Renal pelvis (tissue), 4 donors: ENCODE data around the gene IFIT1. TPM values are rescaled to one million over a fixed set of nuclear protein-coding genes. Genes with fewer than 3 reads are reported as not detected.
A peak's percentile ranks its signal among the peaks of the same experiment; 100 is the strongest.
"Not testable (repeated sequence)": the region's sequence is repeated elsewhere in the genome, so short reads cannot be mapped to it uniquely, and the experiment has no call there.

ENCODE experiments used
- DNase-seq: peaks from one replicate; pipeline ENCODE4 v3.0.0-alpha.2; 2013
- polyA plus RNA-seq, 3 donors: library from polyadenylated mRNA; unstranded; fragments of 120-200 nt; gene quantifications; one replicate each; pipeline ENCODE4 v1.2.1, GENCODE V29; 2013; ENCODE audit not compliant: insufficient read length in 3 of 3

The IFIT1 gene
- polyA plus RNA-seq, 3 donors: 13.1 to 18.1 (median 18.0) TPM

DNA sequence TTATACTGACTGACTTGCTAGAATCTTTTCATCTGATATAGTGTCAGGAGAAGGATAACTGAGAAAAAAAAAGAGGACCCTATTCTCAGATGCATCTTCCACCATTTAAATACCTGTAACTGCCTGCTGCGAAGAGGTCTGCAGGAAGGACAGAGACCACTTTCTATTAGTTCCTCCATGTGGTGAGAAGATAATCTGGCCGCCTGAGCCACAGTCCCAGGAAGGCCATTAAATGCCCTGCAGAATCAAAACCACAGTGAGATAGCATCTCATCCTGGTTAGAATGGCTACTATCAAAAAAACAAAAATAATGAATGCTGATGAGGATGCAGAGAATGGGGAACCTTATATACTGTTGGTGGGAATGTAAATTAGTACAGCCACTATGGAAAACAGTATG, 34.4 kb upstream of the IFIT1 start:
- DNase-seq: no peak

DNA sequence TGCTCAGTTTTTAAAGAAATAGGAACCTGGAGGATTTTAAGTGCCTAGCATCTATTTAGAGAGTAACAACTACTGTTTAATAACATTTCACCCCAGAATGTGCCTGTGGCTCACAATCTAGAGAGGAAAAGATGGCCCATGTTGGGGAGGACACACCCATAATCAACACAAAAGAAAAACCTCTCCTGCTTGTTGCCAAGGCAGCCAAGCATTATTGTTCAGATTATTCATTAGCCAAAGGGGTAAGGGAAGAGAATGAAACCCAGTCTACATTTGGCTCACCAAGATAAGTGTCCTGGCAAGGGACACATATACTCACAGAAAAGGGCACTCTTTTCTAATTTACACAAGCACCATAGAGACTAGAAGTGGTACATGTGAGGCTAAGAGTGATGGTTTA, 32.3 kb upstream of the IFIT1 start:
- DNase-seq: no peak

DNA sequence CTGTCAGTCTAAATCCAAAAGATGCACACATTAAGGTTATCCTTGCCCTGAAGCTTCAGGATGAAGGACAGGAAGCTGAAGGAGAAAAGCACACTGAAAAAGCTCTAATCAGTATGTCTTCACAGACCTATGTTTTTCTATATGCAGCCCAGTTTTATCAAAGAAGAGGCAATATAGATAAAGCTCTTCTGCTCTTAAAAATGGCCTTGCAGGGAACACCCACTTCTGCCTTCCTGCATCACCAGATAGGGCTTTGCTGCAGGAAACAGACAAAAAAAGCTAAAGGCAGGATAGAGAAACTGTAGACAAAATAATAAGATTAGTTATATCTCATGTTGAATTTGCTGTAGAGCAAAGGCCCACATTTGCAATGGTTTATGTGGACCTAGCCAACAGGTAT, 29.5 kb upstream of the IFIT1 start:
- DNase-seq: no peak

DNA sequence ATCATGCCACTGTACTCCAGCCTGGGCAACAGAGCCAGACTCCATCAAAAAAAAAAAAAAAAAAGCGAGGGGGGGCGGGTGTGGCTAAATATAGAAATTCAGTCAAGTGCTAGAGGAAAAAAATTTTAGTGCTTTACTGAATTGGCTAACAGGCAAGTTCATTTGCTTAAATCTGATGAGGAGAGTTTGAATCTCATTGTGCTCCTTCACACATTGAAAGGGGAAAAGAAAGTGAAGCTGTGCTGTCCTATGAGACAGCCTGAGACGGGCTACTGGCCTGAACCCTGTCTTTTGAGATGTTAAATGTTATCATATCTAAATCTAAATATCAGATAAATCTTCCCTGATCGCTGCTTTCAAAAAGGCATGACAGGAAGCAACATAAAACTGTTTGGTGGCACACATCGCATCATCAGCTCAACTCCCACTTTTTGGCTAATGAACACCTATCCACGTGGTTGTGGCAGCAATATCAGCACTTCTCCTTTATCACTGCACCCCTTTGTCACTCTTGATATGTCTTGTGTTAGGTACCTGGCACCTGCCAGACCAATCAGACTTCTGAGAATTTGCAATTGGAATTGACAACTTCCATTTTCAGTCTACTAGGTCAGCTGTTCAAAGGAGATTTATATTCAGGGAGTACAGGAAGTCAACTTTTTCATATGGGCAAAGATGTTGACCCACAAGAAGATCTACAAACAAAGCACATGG, 28.5 kb upstream of the IFIT1 start:
- DNase-seq: no peak

DNA sequence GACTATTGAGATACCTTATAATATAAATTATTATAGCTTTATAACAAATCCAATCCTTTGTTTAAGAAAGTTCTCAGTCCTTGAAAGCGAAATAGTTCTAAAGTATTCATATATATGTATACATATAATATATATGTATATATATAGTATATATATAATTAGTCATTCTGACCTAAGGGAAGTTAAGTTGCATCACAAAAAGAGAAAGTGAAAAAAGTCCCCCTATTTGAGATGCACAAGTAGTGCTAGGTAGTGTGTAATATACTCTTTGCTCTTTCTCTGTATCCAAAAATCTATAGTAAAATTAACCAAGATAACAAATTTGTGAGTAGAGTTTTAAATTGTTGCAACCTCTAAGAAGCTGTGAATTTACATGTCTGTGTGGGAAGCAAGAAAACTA, 27.9 kb upstream of the IFIT1 start:
- no peak for DNase-seq

DNA sequence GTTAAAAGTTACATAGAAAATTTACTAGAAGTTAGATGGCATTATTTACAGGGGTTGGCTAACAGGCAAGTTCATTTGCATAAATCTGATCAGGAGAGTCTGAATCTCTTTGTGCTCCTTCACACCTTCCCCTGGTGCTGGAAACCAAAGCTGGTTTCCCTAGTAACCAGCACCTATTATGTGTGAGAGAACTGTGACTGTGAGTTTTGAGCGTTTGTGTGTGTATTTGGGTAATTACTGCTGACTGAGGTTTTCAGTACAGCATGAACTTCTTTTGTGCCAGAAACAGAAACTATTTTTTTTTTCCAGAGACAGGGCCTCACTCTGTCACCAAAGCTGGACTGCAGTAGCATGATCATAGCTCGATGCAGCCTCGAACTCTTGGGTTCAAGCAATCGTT, 24.9 kb upstream of the IFIT1 start:
- no peak for DNase-seq

DNA sequence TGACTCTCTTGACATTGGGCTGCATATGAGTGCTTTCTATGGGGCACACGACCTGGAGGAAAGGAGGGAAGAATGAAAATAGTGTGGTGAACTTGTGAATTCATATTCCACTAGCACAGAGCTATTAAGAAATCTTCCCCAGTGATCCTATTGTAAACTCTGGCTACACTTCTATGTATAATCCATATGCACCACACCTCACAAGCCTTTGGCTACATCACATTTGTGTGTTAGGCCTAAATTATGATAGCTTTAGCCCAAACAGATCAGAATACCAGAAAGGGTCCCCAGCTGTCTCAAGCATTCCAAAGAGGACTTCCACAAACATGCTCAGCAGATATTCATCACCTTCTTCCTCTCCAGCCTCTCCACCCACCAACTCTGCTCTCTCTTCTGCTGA, 24.3 kb upstream of the IFIT1 start:
- DNase-seq: no peak

DNA sequence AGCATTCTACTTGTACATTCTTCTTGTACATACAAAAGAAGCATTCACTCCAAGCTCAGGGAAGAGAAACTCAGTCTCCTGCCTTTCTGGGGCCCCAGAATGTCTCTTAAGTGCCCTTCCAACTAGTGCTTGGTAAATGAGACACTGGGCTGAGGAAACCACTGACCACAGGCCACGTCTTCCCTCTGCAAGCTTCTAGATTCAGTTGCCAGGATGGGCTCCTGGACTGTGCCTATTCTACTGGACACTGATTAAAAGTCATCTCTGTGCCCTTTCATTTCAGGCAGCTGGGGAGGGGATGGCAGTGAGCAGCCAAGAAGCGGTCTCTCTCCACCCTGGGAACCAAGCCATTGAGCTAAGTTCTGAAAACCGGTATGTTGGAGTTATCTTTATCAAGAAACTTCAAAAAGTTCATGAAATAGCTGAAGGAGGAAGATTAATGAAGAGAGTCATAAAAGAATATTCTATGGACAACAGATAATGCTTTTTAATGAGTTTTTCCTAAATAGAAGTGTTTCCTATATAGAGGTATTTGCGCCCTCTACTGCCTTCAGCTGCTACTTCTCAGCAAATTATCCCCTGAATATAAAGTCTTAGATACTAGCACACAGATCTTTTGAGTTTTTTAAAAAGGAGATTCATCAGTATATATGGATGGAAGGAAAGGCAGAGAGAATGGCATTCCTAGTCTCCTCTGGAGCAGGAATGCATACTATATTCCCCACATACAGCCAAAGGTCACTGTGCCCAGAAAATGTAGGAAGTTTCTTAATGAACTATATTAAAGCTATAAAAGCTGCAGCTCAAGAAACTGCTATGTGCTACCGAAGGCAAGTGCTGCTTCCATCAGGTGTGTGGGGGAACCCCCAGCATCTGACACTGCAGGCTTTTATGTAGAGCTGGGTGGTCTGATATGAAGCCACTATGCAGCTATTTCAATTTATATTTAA, 23.0 kb upstream of the IFIT1 start:
- no peak for DNase-seq

DNA sequence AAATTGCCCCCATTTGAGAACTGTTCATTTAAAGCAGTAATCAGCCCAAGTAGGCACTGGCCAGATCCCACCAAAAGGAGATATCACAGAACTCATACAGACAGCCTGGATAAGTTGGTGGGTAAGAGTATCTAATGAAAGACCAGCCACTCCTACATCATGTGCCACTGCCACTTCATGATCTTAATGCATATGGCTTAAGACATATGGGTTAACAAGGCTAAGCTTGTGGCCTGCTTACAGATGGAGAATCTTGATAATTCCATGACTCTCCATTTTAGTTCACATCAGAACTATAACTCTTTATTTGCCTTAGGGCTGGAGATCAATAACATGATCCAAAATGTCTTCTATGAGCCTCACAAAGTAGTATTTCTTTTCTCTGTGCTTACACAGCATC, 21.3 kb upstream of the IFIT1 start:
- no peak for DNase-seq

DNA sequence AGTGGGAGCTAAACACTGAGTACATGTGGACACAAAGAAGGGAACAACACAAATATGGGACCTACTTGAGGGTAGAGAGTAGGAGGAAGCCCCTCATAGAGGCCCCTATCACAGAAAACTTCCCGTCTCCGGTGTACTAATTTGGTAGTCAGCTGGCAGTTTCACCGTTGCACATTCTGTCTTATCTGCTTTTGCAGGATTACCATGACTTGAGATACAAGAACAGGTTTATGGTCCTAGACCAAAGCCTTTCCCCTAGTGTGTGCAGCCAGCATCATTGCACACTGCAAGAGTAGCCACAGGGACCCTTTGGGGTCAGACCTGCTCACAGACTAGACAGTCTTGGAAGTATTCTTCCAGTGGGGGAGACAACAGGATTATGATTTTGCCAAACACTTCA, 20.4 kb upstream of the IFIT1 start:
- no peak for DNase-seq

DNA sequence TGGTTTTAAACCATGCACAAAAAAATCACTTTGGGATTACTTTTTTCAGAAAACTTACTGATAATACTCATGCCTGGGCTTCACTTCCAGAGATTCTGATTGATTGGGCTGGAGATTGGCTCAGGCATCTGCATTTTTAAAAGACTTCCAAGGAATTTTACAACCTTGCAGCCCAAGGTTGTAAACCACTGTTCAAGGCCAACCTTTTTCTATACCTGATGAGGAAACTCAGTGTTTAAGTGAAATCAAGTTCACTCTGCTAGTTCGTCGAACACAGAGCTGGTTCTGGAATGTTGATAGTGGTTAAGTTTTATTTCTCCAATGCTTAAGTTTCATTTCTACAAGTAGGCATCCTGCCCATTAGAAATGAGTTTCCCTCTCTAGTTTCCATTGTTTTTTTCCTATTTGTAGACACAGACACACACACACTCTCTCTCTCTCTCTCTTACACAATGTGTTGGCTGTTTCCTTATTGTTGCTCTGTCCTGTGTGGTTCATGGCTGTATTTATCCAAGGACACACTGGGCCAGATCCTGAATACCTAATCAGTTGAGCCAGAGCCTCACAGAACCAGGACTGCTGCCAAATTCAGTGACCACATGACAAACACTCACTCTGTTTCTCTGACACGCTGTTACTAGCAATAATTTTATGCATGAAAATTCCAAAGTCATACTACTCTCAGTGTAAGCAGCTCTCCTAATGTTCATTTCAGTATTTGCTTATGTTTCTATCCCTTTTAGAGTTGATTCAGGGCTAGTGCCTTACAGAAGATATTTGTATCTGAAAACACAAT, 18.3 kb upstream of the IFIT1 start:
- DNase-seq: peak; percentile 44

DNA sequence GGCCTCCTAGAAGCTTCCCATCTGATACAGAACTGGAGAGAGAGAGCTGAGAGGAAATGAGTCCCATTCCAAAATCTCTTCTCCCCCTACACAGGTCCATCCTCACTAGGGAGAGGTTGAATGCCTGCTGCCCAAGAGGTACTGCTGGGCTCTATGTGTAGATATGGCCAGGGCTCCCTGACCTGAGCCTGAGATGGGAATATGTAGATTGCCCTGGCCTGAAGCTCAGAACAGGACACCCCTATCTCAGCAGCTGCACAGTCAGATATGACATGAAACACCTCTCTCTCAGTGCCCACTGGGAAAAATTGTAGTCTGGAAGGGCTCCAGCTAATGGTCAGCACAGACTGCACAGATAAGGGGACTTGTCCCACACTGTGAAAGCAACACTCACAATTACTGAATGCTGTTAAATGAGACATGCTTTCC, 17.7 kb upstream of the IFIT1 start:
- no peak for DNase-seq

DNA sequence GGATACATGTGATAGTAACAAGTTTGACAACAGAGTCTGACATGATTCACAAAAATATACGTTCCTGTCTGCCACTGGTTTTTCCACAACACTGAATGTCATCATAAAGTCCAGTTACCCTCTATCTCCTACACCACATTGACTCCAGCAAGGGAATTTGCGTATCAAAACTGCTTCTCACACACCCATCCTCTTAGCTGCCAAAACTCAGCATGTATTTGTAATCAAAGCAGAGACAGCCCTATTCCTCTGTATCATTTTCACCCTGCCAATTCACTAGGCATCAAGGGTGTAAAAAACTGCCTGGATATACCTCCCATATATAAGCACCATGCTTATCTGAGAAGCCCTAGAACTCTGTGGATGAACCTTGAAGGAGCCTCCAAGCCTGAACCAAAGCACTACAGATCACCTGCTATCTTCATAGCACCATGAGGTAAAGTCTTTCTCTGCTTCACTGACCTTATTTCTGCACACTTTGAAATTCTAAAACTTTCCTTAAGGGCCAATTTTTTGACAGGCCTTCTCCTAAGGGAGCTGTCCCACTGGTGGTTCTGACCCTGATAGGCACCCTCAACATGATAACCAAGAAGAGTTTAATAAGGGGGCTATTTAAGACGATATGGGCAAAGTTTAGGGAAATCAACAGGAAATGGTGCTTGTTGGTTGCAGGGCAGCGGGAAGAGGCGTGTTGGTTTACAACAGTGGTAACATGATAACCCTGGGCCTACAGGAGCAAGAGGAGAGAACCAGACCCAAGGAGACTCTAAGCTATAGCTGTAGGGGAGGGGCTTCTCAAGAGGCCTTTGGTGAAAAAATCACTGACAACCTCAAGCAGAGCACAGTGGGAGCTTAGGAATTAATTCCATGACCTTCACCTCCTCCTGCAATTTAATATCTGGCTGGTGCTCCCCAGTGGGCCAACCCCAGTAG, 14.5 kb upstream of the IFIT1 start, which contains the start of gene IFIT1B:
TSS of gene IFIT1B (plus strand) at position 352 of the 933 bp plus-strand sequence. CDS start at position 432, 80 bp downstream.
- DNase-seq: no peak

DNA sequence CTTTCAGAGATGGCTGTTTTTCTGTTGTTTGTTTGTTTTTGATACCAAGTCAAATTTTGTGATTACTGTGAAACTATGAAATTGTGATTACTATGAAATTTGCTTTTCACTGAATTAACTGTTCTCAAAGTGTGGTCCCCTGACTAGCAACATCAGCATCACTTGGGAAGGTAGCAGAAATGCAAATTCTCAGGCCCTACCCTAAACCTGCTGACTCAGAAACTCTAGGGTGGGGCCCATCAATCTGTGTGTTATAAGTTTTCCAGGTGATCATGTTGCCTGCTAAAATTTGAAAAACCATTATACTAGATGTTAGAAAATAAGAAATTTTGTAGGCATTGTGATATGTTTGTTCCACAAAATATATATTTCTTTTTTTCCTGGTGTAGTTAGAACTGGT, 13.3 kb upstream of the IFIT1 start:
- DNase-seq: no peak

DNA sequence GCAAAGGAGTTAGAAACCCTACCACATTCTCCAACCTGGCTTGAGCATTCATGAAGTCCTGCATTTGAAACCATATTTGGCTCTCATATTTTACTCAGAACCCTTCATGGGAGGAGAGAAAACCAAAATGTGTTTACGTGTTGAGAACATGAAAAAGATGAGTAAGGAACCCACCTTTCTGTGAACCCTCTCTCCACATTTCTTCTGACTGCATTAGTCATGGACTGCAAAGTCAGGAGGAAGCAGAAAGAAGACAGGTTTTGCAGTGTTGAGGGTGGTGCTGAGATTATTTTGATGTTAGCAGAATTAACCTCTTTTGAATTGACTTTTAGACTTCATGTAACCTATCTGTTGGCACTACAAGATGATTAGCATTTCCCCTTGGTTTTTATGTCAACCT, 9.7 kb upstream of the IFIT1 start:
- no peak for DNase-seq

DNA sequence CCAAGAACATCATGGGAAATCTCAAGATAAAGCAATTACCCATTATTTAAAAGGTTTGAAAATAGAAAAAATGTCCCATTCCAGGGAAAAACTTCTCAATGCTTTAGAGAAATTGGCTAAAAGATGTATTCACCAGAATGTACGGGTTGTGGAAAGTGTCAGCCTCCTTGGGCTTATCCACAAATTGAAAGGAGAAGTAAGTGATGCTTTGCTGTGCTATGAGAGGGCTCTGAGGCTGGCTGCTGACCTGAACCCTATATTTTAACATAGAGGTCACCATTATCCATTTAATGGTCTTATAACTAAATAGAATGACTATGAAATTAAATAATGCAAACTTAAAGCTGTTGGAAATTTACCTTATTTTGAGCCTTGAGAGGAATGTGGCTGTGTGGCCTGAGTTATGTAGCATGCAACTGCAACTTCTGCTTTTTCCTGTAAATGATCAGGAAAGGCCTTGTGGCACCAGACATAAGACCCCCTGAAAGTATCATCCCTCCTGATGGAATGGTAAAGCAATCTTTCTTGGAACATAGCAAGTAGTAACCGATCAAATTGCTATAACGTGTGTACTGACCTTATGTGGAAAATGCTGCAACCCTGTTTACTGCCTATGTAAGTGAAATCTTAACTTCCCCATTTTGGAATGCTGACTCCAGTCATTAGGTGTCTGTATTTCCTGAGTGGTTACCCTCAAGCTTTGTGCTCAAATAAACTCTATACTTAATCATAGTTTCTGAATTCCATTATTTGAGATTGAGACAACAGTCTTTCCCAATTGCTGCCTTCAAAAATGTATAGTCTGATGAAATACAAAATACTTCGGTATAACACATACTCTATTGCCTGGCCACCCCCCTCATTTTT, 7.7 kb upstream of the IFIT1 start:
- DNase-seq: no peak

DNA sequence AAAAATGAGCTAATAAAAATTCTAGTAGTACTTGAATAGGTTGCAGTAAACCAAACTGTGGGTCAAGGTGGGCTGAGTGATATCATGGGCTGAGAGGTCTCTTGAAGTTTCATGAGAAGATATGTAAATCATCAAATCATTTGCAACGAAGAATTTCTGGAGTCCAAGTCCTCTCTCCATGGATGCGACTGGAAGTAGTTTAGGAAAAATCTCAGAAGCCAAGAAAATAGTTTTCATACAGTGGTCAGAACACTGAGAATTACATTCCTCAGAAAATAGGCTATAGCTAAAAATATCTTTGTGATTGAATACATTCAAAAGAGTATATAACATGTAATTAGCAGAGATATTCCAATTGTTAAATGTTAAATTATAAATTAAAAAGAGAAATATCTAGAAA, 3.6 kb upstream of the IFIT1 start:
- DNase-seq: no peak

DNA sequence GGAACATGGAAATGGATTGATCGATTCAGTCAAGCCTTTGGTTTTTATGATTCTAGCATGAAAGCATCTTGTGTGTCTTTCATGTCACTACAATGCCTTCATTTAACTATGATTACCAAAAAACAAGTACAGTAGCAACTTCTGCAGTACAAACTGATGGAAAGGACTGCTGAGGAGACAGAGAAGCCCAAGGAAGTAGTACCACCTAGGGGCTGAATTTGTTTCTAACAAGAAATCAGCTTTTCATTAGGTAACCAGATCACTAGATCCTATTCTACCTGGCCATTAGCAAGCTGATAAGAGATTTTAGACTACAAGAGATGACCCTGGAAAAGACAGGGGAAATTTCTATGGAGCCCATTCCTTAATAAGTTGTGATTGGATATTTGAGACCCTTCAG, 3.2 kb upstream of the IFIT1 start:
- DNase-seq: no peak

DNA sequence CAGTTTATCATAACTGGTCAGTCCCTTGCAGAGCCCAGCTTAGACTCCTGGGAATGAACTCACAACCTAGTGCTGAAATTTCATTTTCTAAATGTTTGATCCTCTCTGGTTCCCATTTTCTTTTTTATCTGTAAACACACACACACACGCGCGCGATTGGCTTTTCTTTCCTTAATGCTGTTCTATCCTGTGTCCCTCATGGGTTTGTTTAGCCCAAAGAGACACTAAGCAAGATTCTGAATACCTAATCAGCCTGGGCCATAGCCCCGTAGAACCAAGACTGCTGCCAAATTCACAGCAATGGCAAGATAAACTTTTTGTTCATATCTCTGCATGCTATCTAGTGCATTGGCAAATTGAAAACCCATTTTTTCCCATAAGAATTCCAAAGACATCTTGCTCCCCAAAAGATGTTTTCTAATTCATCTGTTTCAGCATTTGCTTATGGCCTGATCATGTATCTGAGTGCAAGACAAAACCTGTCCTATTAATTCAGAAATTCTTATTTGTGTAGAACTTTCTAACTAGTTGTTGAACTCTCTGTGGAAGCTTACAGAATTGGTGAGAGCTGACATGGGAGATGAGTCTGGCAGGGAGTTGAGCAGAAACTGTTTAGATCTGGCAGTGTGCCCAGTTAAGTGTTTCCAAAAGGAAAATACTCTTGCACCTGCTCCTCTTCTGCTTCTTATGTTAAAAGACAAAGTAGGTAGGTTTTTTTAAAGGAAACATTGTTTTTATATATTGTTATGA, 1.8 kb upstream of the IFIT1 start:
- DNase-seq: no peak

DNA sequence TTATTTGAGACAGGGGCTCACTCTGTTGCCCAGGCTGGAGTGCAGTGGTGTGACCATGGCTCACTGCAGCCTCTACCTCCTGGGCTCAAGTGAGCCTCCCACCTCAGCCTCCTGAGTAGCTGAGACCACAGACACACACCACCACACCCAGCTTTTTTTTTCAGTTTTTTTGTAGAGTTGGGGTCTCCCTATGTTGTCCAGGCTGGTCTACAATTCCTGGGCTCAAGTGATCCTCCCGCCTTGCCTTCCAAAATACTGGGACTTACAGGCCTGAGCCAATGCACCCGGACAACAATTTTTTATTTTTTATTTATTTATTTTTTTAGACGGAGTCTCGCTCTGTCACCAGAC, 1.2 kb upstream of the IFIT1 start:
- not testable (repeated sequence) for DNase-seq
